HUDEP-2 (cell line): ENCODE data around the gene TAF1B.
A peak's percentile ranks its signal among the peaks of the same experiment; 100 is the strongest.

Experiments
- DNase-seq, 76 experiments: peaks; one replicate each; lab custom pipeline; 2025; ENCODE audit not compliant: unreplicated experiment in 76 of 76; lab: John Stamatoyannopoulos, UW

TAF1B gene

GRCh38 chr2:9843229-9844035, at the start of gene TAF1B:
TSS of gene TAF1B (plus strand) at chr2:9843474. CDS start at chr2:9843542, 68 bp downstream.
- peak; percentile 28 to 98 (median 93) for DNase-seq

DNA sequence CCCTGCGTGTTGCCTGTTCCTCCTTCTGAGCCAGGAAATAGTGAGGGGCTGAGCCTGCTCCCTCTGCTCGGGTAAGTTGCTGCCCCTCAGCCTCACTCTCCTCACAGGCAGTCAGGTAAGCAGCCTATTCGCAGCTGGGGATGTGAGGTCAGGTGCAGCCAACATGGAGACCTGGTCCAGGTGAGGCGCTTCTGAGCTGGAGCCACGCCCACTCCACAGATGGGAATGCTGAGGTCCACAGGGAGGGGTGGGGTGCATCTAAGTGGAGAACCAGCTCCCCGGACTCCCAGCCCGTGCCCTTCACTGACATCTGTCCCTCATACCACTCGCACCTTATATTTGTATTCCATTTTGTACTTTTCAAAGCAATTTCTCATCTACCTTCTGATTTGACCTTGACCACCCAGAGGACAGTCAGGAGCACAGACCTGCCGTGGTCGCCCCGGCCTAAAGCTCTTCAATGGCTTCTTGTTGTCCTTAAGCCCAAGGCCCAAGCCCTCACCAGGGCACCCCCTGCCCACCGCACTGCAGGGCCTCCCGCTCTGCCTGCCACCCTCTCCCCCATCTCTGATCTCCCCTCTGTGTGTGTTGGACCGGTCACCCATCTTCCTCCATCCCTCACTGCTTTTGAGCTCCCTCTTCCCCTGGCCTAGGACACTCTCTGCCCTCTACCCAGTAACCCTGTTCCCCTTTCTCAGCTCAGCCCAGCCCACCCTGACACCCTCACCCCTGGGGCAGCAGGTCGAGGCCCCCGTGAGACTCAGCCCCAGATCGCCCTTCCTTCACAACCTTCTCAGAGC, 49.2 kb upstream of the TAF1B start:
- no peak for DNase-seq

DNA sequence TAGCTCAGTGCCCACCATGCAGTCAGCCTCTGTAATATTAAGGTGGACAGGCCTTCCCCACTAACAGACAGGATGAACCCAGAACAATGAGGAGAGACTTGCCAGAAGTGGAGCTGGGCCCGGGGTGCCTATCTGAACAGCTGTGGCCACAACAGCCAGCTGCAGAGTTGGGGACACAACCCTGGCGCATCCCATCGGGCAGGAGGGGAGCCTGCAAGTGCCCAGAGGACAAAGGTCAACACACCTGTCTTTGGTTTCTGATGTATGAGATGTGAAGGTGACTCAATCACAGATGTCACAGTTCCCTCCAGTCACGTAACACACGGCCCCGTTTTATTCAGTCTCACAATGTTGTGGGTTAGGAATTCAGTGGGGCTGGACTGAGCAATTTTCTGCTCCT, 48.2 kb upstream of the TAF1B start:
- DNase-seq, result no peak

- DNase-seq, result no peak
These were observed 46.9 kb upstream of the TAF1B start for GRCh38 chr2:9796056-9797010.

- DNase-seq, result no peak
These were observed 46.2 kb upstream of the TAF1B start for GRCh38 chr2:9797086-9797485.

- no peak for DNase-seq
These were observed 45.4 kb upstream of the TAF1B start for GRCh38 chr2:9797681-9798556.

GRCh38 chr2:9799011-9799596, 44.2 kb upstream of the TAF1B start:
- no peak for DNase-seq

GRCh38 chr2:9799729-9800632, 43.3 kb upstream of the TAF1B start:
- DNase-seq, result peak in 72 of 76 experiments; percentile 12 to 88 (median 67)

- no peak for DNase-seq
These were observed 42.7 kb upstream of the TAF1B start for GRCh38 chr2:9800639-9800974.

- DNase-seq, result no peak
These were observed 42.1 kb upstream of the TAF1B start for GRCh38 chr2:9800975-9801726.

GRCh38 chr2:9802576-9802993, 40.7 kb upstream of the TAF1B start:
- DNase-seq, result no peak

- no peak for DNase-seq
These were observed 40.1 kb upstream of the TAF1B start for GRCh38 chr2:9803023-9803805.

- DNase-seq, result no peak
These were observed 37.6 kb upstream of the TAF1B start for GRCh38 chr2:9805435-9806297.

DNA sequence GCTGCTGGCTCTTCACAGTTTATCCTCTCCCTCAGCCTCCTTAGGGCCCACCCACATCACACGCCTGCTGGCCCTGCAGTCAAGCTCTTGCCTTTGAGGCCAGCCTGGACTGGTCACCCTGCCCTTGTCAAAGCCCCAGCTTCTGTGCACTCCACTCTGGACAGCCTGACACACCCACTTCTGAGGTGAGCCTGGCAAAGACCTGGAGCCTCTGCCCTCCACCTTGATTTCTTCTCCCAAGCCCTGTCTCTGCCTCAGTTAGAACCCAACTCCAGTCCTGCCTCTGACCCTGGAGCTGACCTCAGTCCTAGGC, 37.0 kb upstream of the TAF1B start:
- DNase-seq, result no peak

GRCh38 chr2:9806656-9807055, 36.6 kb upstream of the TAF1B start:
- no peak for DNase-seq

DNA sequence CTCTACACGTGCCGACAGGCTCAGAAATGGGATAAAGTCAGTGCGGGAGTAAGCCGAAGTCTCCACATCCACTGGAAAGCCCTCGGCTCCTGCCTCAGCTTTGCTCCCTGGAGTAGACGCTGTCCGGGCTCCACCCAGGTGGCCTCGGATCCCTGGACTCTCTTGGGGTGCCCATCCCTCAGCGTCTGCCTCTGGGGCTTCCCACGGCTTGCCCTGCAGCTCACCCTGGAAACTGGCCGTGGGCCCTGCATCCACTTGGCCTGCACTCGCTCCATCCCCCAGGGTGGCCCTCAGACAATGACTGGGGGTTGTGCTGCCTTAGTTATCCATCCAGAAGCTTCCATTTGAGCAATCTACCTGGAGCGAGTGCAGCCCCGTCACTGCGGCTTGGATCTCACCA, 36.2 kb upstream of the TAF1B start:
- no peak for DNase-seq
